Eye (tissue), 1 donor: ENCODE results near the gene CDCA7.
"Not testable (repeated sequence)": the region's sequence is repeated elsewhere in the genome, so short reads cannot be mapped to it uniquely, and the experiment has no call there.

Experiments
- DNase-seq: peaks from one replicate; pipeline ENCODE4 v3.0.0-alpha.2; 2015

Gene CDCA7

DNA sequence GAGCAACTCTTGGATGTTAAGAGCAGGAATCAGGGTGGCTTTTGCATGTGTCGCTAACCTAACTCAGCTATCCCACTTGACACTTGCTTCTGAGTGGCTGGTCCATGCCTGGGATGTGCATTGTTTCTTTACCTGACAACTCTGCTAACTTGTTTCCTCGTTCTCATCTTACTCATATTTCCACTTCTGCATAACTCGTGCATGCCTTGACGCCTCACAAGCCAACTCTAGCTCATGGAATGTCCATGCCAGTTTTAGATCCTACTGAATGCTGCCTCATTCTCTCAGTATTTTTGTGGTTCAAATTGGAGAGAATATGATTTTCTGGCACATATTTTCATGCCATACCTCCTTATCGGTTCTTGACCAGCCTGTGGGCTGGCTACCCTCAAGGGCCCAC is 52.5 kb downstream of the CDCA7 start:
- no peak for DNase-seq

DNA sequence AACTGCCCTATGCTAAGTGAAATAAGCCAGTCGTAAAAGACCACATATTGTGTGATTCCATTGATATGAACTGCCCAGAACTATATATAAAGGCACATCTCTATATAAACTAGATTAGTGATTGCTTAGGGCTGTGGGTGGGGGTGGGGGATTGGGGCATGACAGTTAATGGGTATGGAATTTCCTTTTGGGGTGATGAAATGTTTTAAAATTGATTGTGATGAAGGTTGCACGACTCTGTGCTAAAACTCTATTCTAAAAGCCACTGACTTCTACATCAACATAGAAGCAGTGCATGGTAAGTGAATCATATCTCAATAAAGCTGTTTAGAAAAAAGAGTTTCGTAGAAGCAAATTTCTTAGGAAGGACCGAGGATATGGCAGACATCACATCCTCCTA is 53.0 kb downstream of the CDCA7 start:
- no peak for DNase-seq

- no peak for DNase-seq
These were observed 55.9 kb downstream of the CDCA7 start for GRCh38 chr2:173410579-173410978.

- DNase-seq = no peak
These were observed 58.0 kb downstream of the CDCA7 start for GRCh38 chr2:173412628-173413027.

- DNase-seq = no peak
These were observed 60.2 kb downstream of the CDCA7 start for GRCh38 chr2:173414823-173415322.

DNA sequence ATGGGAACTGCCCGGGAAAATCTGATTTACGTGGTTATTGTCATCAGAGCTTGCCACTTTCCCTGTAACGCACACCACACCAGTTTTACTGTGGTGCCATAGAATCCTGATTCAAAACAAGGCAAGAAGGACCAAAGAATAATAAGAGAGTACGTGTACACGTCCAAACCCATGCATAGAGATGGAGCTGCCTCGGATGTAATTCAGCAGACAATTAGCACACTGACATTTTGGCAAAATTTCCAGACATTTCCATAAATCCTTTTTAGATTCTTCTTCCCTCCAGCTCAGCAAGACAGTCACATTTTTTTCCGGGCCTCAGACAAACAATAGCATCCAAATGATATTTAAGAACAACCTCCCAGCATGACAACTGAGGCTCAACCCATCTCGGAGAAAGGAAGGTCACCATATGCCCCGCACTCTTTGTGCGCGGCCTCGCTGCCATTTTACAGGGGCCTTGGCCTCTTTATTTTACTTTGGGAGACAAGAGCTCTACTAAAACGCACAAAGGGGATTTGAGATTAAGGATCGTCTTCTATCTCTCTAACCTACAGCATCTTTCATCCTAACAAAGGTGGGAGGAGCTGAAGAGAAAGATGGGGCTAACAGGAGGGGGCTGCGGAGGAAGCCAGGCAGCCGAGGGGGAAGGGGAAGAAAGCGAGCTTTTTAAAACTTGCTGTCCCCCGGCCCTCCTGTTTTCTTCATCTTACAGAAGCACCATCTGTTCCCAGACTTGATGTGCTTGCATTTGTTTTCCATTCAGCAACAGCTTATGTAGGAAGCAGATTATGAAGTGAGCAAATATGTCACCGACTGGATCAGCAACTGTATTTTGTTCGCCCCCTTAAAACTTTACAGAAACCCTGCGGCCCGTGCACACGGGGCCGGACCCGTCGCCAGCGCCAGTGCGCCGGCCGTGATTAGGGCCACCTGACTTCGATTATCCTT is 61.0 kb downstream of the CDCA7 start:
- peak; percentile 54 for DNase-seq

- DNase-seq = not testable (repeated sequence)
These were observed 61.9 kb downstream of the CDCA7 start for GRCh38 chr2:173416415-173417152.

- DNase-seq = no peak
These were observed 62.7 kb downstream of the CDCA7 start for GRCh38 chr2:173417341-173417740.

DNA sequence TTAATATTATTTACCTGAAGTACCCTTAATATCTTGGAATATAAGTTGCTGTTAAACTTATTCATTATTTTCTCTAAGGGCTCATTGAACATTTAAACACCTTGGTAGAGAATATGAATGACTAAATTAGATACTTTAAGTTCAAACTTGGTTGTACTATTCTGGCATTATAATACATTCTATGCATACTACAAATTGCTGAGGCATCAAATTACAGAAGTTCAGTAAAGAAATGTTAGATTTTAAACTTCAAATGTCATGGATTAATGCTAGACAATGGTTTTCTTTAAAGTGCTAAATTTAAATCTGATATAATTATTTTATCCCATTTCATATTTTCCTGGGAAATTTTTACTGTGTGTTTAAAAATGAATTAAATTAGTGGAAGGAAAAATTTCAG is 63.1 kb downstream of the CDCA7 start:
- no peak for DNase-seq
